HCT116 (cell line): ENCODE data around the gene SLC18A2. TPM values are rescaled to one million over a fixed set of nuclear protein-coding genes. Genes with fewer than 3 reads are reported as not detected.

Experiments used
- ATAC-seq: fragments of 200-7000 bp; cut with Tn5 transposase; 2 replicates; pipeline ENCODE4 v1.9.1; 2020; ENCODE audit warnings: mild to moderate bottlenecking, moderate library complexity
- BruUV-seq: library from RNA; stranded (reverse); fragments of 400-500 nt; replicated peaks from 2 replicates; lab custom pipeline; 2021; lab: Mats Ljungman, UMichigan
- CTCF ChIA-PET: fragments of 300-600 bp; sonication (Branson Sonifier 250); formaldehyde crosslinking; loops from one replicate; lab custom pipeline; 2021; ENCODE audit warnings: antibody characterized with exemption; lab: Charles Lee
- POLR2A ChIA-PET: fragments of 300-600, 350-600 bp; sonication (Branson Sonifier 250); formaldehyde crosslinking; loops from one replicate; lab custom pipeline; 2021; ENCODE audit warnings: antibody characterized with exemption; lab: Charles Lee
- RAD21 ChIA-PET, 2 experiments: fragments of 300-600 bp; sonication (Branson Sonifier 250); formaldehyde crosslinking; loops; one replicate each; lab custom pipeline; 2023; ENCODE audit warnings: low total read pairs in 2 of 2; ENCODE audit not compliant: uncharacterized antibody in 2 of 2, unreplicated experiment in 2 of 2, low non-redundant PET in 1 of 2; lab: Charles Lee
- DNase-seq: peaks from one replicate; pipeline ENCODE4 v3.0.0-alpha.2; 2010; ENCODE audit warnings: low read depth, low spot score
- H2AFZ ChIP-seq: fragments of 200-600 bp; shearing (Covaris generic), sonication (generic); 2 replicates; pipeline ENCODE4 v1.6.1; 2017; ENCODE audit warnings: low read depth, mixed run types, mixed read lengths, antibody characterized with exemption, low read length; ENCODE audit not compliant: poor library complexity, severe bottlenecking
- H3K27ac ChIP-seq: 2 replicates; pipeline ENCODE4 v1.5.1; 2012; ENCODE audit warnings: low read depth, low read length
- H3K27me3 ChIP-seq: fragments of 200-600 bp; sonication (generic); 2 replicates; pipeline ENCODE4 v1.6.1; 2016; ENCODE audit warnings: mixed run types, low read length, mixed read lengths; ENCODE audit not compliant: insufficient read depth
- H3K36me3 ChIP-seq, 2 experiments: fragments of 200-500 bp in 1 of 2; fragments of 200-600 bp in 1 of 2; sonication (Bioruptor generic) in 1 of 2; sonication (generic) in 1 of 2; 2 replicates each; pipeline versions ENCODE4 v1.5.1 to v1.6.1; 2014 to 2016; ENCODE audit warnings: low read length in 2 of 2, inconsistent platforms in 1 of 2, mixed read lengths in 1 of 2, mixed run types in 1 of 2; ENCODE audit not compliant: insufficient read depth in 2 of 2, control insufficient read depth in 1 of 2
- H3K4me1 ChIP-seq, 2 experiments: fragments of 200-600 bp in 1 of 2; sonication (generic) in 1 of 2; 2 replicates each; pipeline versions ENCODE4 v1.5.1 to v1.6.1; 2012 to 2017; ENCODE audit warnings: low read length in 2 of 2, inconsistent platforms in 1 of 2, mild to moderate bottlenecking in 1 of 2, mixed read lengths in 1 of 2, mixed run types in 1 of 2, moderate library complexity in 1 of 2; ENCODE audit not compliant: insufficient read depth in 2 of 2, control insufficient read depth in 1 of 2
- H3K4me2 ChIP-seq: fragments of 200-600 bp; sonication (generic); 2 replicates; pipeline ENCODE4 v1.6.1; 2017; ENCODE audit warnings: mixed run types, low read length, mixed read lengths
- H3K4me3 ChIP-seq, 2 experiments: fragments of 200-600 bp in 1 of 2; sonication (generic) in 1 of 2; replicated peaks in 1 of 2; 2 replicates each; pipeline ENCODE4 v1.5.1; 2011 to 2016; ENCODE audit warnings: low read length in 2 of 2, control low read depth in 1 of 2, low read depth in 1 of 2, mild to moderate bottlenecking in 1 of 2, mixed read lengths in 1 of 2, mixed run types in 1 of 2
- H3K79me2 ChIP-seq: fragments of 200-600 bp; sonication (generic); 2 replicates; pipeline ENCODE4 v1.6.1; 2017; ENCODE audit warnings: mild to moderate bottlenecking, mixed run types, low read length, moderate library complexity, mixed read lengths; ENCODE audit not compliant: insufficient read depth
- H3K9ac ChIP-seq: fragments of 200-600 bp; sonication (generic); 2 replicates; pipeline ENCODE4 v1.6.1; 2016; ENCODE audit warnings: low read length, mixed read lengths
- H3K9me2 ChIP-seq: fragments of 200-600 bp; sonication (generic), shearing (Covaris generic); 2 replicates; pipeline ENCODE4 v1.6.1; 2017; ENCODE audit warnings: mixed run types, mild to moderate bottlenecking, moderate library complexity; ENCODE audit not compliant: insufficient read depth
- H3K9me3 ChIP-seq, 2 experiments: fragments of 200-500 bp in 1 of 2; fragments of 200-600 bp in 1 of 2; sonication (Bioruptor generic) in 1 of 2; sonication (generic) in 1 of 2; 2 replicates each; pipeline ENCODE4 v1.6.1; 2014 to 2017; ENCODE audit warnings: low read length in 2 of 2, mixed read lengths in 2 of 2, inconsistent platforms in 1 of 2, low read depth in 1 of 2, mild to moderate bottlenecking in 1 of 2, mixed run types in 1 of 2, moderate library complexity in 1 of 2; ENCODE audit not compliant: control insufficient read depth in 1 of 2, insufficient read depth in 1 of 2
- H4K20me1 ChIP-seq: fragments of 200-600 bp; sonication (generic), shearing (Covaris generic); 2 replicates; pipeline ENCODE4 v1.6.1; 2017; ENCODE audit warnings: mixed run types, mild to moderate bottlenecking, moderate library complexity; ENCODE audit not compliant: insufficient read depth
- ATF3 ChIP-seq: IDR thresholded peaks from 2 replicates; pipeline ENCODE4 v1.6.1; 2012
- CBX3 ChIP-seq: IDR thresholded peaks from 2 replicates; pipeline ENCODE4 v1.6.1; 2012; ENCODE audit warnings: low read depth
- EGR1 ChIP-seq: IDR thresholded peaks from 2 replicates; pipeline ENCODE4 v1.6.1; 2012; ENCODE audit warnings: low read depth
- EZH2 ChIP-seq: fragments of 200-600 bp; sonication (generic); IDR thresholded peaks from 2 replicates; pipeline ENCODE4 v1.6.1; 2017; ENCODE audit warnings: antibody characterized with exemption, mixed run types
- FOSL1 ChIP-seq: IDR thresholded peaks from 2 replicates; pipeline ENCODE4 v1.6.1; 2012; ENCODE audit warnings: low read depth
- JUND ChIP-seq: IDR thresholded peaks from 2 replicates; pipeline ENCODE4 v1.6.1; 2012
- MAX ChIP-seq: IDR thresholded peaks from 2 replicates; pipeline ENCODE4 v1.6.1; 2012
- POLR2A ChIP-seq: IDR thresholded peaks from 2 replicates; pipeline ENCODE4 v1.7.0; 2011; ENCODE audit warnings: borderline replicate concordance; ENCODE audit not compliant: insufficient read depth, insufficient read length; ENCODE audit errors: extremely low read depth
- RAD21 ChIP-seq: IDR thresholded peaks from 2 replicates; pipeline ENCODE4 v1.6.1; 2012; ENCODE audit warnings: low read depth, mild to moderate bottlenecking
- REST ChIP-seq: IDR thresholded peaks from 2 replicates; pipeline ENCODE4 v1.6.1; 2012; ENCODE audit warnings: low read depth
- SRF ChIP-seq: IDR thresholded peaks from 2 replicates; pipeline ENCODE4 v1.6.1; 2012; ENCODE audit warnings: low read depth
- YY1 ChIP-seq: IDR thresholded peaks from 2 replicates; pipeline ENCODE4 v1.6.1; 2011; ENCODE audit warnings: low read length, low read depth, moderate library complexity, mild to moderate bottlenecking; ENCODE audit not compliant: insufficient replicate concordance; ENCODE audit errors: extremely low read depth
- ZNF274 ChIP-seq: fragments of 200-500 bp; sonication (Bioruptor generic); IDR thresholded peaks from 2 replicates; pipeline ENCODE4 v1.6.1; 2014; ENCODE audit warnings: mild to moderate bottlenecking, low read depth, low read length, inconsistent platforms
- intact Hi-C: fragments of 100-400 bp; cut with micrococcal nuclease; formaldehyde crosslinking; loops from 2 replicates; pipeline ENCODE4 v1.10.0; 2022
- total RNA-seq: library from RNA; stranded (reverse); gene quantifications from one replicate; pipeline ENCODE4 v1.2.1, GENCODE V29; 2021; ENCODE audit not compliant: unreplicated experiment

The SLC18A2 gene
- total RNA-seq, 1 experiment from 2014 or later = not detected

- H3K27ac ChIP-seq = no peak overlapping the region
- TF ChIP-seq POLR2A = no peak
- no peak for TF ChIP-seq EZH2
- TF ChIP-seq ATF3 = no peak
- TF ChIP-seq RAD21 = no peak
- no peak for TF ChIP-seq CBX3
- TF ChIP-seq REST = no peak
- no peak for TF ChIP-seq MAX
- TF ChIP-seq ZNF274 = no peak
- TF ChIP-seq SRF = no peak
- no peak for TF ChIP-seq JUND
- TF ChIP-seq EGR1 = no peak
- no peak for TF ChIP-seq FOSL1
- TF ChIP-seq YY1 = no peak
- CTCF ChIA-PET = interaction anchor here (1.1 to 1.5 kb wide), 2 partner anchors 23 to 80 kb away, joined by 3 to 4 read pairs; no protein-coding TSS in a partner anchor
- H3K9me2 ChIP-seq = no peaks in the 10 kb centered on the region
- H3K36me3 ChIP-seq = no peaks in the 10 kb centered on the region
- no TSS peak for BruUV-seq
- H2AFZ ChIP-seq = no peak overlapping the region
- ATAC-seq = peak; percentile 46
- H3K79me2 ChIP-seq = no peaks in the 10 kb centered on the region
- 0 out of 2 replicates have a peak, but pooled peaks cover 2% of the 10 kb centered on the region for H3K27me3 ChIP-seq
- H4K20me1 ChIP-seq = no peaks in the 10 kb centered on the region
- POLR2A ChIA-PET = no interaction called here
- H3K9me3 ChIP-seq = no peaks in the 10 kb centered on the region
- RAD21 ChIA-PET = interaction anchor here in 1 of 2 experiments (1.0 kb wide), 1 partner anchor 23 kb away, joined by 5 read pairs; no protein-coding TSS in a partner anchor
- no peak overlapping the region for H3K4me3 ChIP-seq
- no peak overlapping the region for H3K4me2 ChIP-seq
- intact Hi-C loops = no loop called here
- no peak for DNase-seq
- no peak overlapping the region for H3K9ac ChIP-seq
- no peaks in the 10 kb centered on the region for H3K4me1 ChIP-seq
These were observed 943 bp upstream of the SLC18A2 start for GRCh38 chr10:117239721-117240620.
